ENCODE data around the gene PKIB. TPM values are rescaled to one million over a fixed set of nuclear protein-coding genes. Genes with fewer than 3 reads are reported as not detected.
"Not testable (repeated sequence)": the region's sequence is repeated elsewhere in the genome, so short reads cannot be mapped to it uniquely, and the experiment has no call there.

The PKIB gene
- total RNA-seq, 1 donor from 2014 or later, result 202 TPM

GRCh38 chr6:122578961-122579360 lies 31.2 kb upstream of the PKIB start:
- Histone ChIP-seq H3K4me1 (no peaks in the 10 kb centered on the region), H2AFZ (replicated peaks) (no peak overlapping the region), H3F3A (ENCODE audit: low read depth) (no peaks in the 10 kb centered on the region), H3K27me3 (no peaks in the 10 kb centered on the region), H3K36me3 (peaks cover 12% of the 10 kb centered on the region), H3K9me3 (ENCODE audit: low read depth) (peaks cover 10% of the 10 kb centered on the region), H3K9ac (no peak overlapping the region), H3K4me3 (no peak overlapping the region), H3K4me2 (no peak overlapping the region), H3K27ac (no peak overlapping the region), H3K79me2 (ENCODE audit: low read depth) (peaks cover 23% of the 10 kb centered on the region), H4K20me1 (ENCODE audit: low read depth) (no peaks in the 10 kb centered on the region)
- Mint-ChIP-seq H3K9me3 (peaks cover 6% of the 10 kb centered on the region), H3K4me1 (no peaks in the 10 kb centered on the region), H3K27me3 (ENCODE audit: insufficient read depth, low read depth) (no peaks in the 10 kb centered on the region), H3K36me3 (no peaks in the 10 kb centered on the region), H3K4me3 (no peak overlapping the region), H3K27ac (no peak overlapping the region)
- no peak for DNase-seq (ENCODE audit: low spot score)
- no peak for TF ChIP-seq EZH2phosphoT487 (IDR thresholded peaks at IDR 0.05)

- H3K79me2 ChIP-seq (ENCODE audit: low read depth), result peaks cover 16% of the 10 kb centered on the region
- H3K4me2 ChIP-seq, result no peak overlapping the region
- H3F3A ChIP-seq (ENCODE audit: low read depth), result no peaks in the 10 kb centered on the region
- H3K27ac Mint-ChIP-seq, result no peak overlapping the region
- no peaks in the 10 kb centered on the region for H3K9me3 ChIP-seq (ENCODE audit: low read depth)
- DNase-seq (ENCODE audit: low spot score), result no peak
- H3K27me3 ChIP-seq, result no peaks in the 10 kb centered on the region
- no peaks in the 10 kb centered on the region for H3K4me1 Mint-ChIP-seq
- TF ChIP-seq EZH2phosphoT487 (IDR thresholded peaks at IDR 0.05), result no peak
- no peak for TF ChIP-seq EZH2 (IDR thresholded peaks at IDR 0.05)
- peak; percentile 7 for TF ChIP-seq CTCF (IDR thresholded peaks at IDR 0.05)
- H3K4me3 Mint-ChIP-seq, result no peak overlapping the region
- no peak overlapping the region for H3K27ac ChIP-seq
- H3K36me3 ChIP-seq, result peaks cover 22% of the 10 kb centered on the region
- no peaks in the 10 kb centered on the region for H3K27me3 Mint-ChIP-seq (ENCODE audit: insufficient read depth, low read depth)
- no peaks in the 10 kb centered on the region for H3K36me3 Mint-ChIP-seq
- no peak overlapping the region for H2AFZ ChIP-seq (replicated peaks)
- H4K20me1 ChIP-seq (ENCODE audit: low read depth), result no peaks in the 10 kb centered on the region
- H3K9me3 Mint-ChIP-seq, result no peaks in the 10 kb centered on the region
- H3K9ac ChIP-seq, result no peak overlapping the region
- H3K4me3 ChIP-seq, result no peak overlapping the region
- no peaks in the 10 kb centered on the region for H3K4me1 ChIP-seq
Measured at GRCh38 chr6:122580737-122581136, 29.5 kb upstream of the PKIB start.

GRCh38 chr6:122589115-122589514 lies 21.1 kb upstream of the PKIB start:
- H3K27ac Mint-ChIP-seq, result no peak overlapping the region
- Histone ChIP-seq H3K9me3 (ENCODE audit: low read depth) (no peaks in the 10 kb centered on the region), H3F3A (ENCODE audit: low read depth) (no peaks in the 10 kb centered on the region), H3K36me3 (peaks cover 30% of the 10 kb centered on the region), H3K27ac (no peak overlapping the region), H3K4me2 (no peak overlapping the region), H3K4me3 (no peak overlapping the region), H3K9ac (no peak overlapping the region), H3K4me1 (no peaks in the 10 kb centered on the region), H3K79me2 (ENCODE audit: low read depth) (peaks cover 11% of the 10 kb centered on the region), H4K20me1 (ENCODE audit: low read depth) (no peaks in the 10 kb centered on the region), H3K27me3 (no peaks in the 10 kb centered on the region), H2AFZ (replicated peaks) (no peak overlapping the region)
- H3K4me1 Mint-ChIP-seq, result no peaks in the 10 kb centered on the region
- H3K27me3 Mint-ChIP-seq (ENCODE audit: insufficient read depth, low read depth), result no peaks in the 10 kb centered on the region
- peaks cover 2% of the 10 kb centered on the region for H3K9me3 Mint-ChIP-seq
- no peak for TF ChIP-seq EZH2 (IDR thresholded peaks at IDR 0.05)
- TF ChIP-seq CTCF (IDR thresholded peaks at IDR 0.05), result no peak
- no peak for TF ChIP-seq EZH2phosphoT487 (IDR thresholded peaks at IDR 0.05)
- no peak overlapping the region for H3K4me3 Mint-ChIP-seq
- no peak for DNase-seq (ENCODE audit: low spot score)
- H3K36me3 Mint-ChIP-seq, result peaks cover 1% of the 10 kb centered on the region

GRCh38 chr6:122598295-122598694 lies 11.9 kb upstream of the PKIB start:
- not testable (repeated sequence) for H3K9me3 ChIP-seq (ENCODE audit: low read depth); H2AFZ ChIP-seq (replicated peaks); H3K4me3 Mint-ChIP-seq; H3K27ac Mint-ChIP-seq; H3K9ac ChIP-seq; H3K4me1 Mint-ChIP-seq; H3K4me2 ChIP-seq; H3K27ac ChIP-seq; DNase-seq (ENCODE audit: low spot score); H3K4me3 ChIP-seq; H3K36me3 ChIP-seq; H3K27me3 Mint-ChIP-seq (ENCODE audit: insufficient read depth, low read depth); H3K79me2 ChIP-seq (ENCODE audit: low read depth); H3K27me3 ChIP-seq; H3K4me1 ChIP-seq; H4K20me1 ChIP-seq (ENCODE audit: low read depth); H3F3A ChIP-seq (ENCODE audit: low read depth)
- H3K36me3 Mint-ChIP-seq, result peaks cover 10% of the 10 kb centered on the region
- peaks cover 21% of the 10 kb centered on the region for H3K9me3 Mint-ChIP-seq

Measured in neural progenitor cell (in vitro differentiated cells).